WTC11 (cell line): ENCODE results near the gene C10orf71. TPM values are rescaled to one million over a fixed set of nuclear protein-coding genes. Genes with fewer than 3 reads are reported as not detected.

Experiments used
- ATAC-seq: fragments of 200-7000 bp; cut with Tn5 transposase; 2 replicates; pipeline ENCODE4 v1.10.0; 2021; ENCODE audit warnings: mild to moderate bottlenecking, moderate library complexity
- CTCF ChIA-PET: fragments of 300-600 bp; sonication (Branson Sonifier 250); formaldehyde crosslinking; loops from one replicate; lab custom pipeline; 2021; ENCODE audit warnings: antibody characterized with exemption; lab: Charles Lee
- POLR2A ChIA-PET: fragments of 350-600 bp; sonication (Branson Sonifier 250); formaldehyde crosslinking; loops from one replicate; lab custom pipeline; 2021; ENCODE audit warnings: antibody characterized with exemption; lab: Charles Lee
- DNase-seq: peaks from one replicate; pipeline ENCODE4 v3.0.0; 2021; ENCODE audit warnings: low spot score
- H3K27ac Mint-ChIP-seq: 2 replicates; pipeline ENCODE4 v1.8.0; 2021; ENCODE audit warnings: mixed read lengths
- H3K27me3 Mint-ChIP-seq: 2 replicates; pipeline ENCODE4 v1.8.0; 2021; ENCODE audit warnings: low read depth, mild to moderate bottlenecking, moderate library complexity, mixed read lengths
- H3K36me3 Mint-ChIP-seq: 2 replicates; pipeline ENCODE4 v1.8.0; 2021; ENCODE audit warnings: mixed read lengths
- H3K4me1 Mint-ChIP-seq: 2 replicates; pipeline ENCODE4 v1.8.0; 2022; ENCODE audit warnings: mixed read lengths
- H3K4me3 Mint-ChIP-seq: 2 replicates; pipeline ENCODE4 v1.8.0; 2021; ENCODE audit warnings: mild to moderate bottlenecking, moderate library complexity, mixed read lengths
- H3K9me3 Mint-ChIP-seq: 2 replicates; pipeline ENCODE4 v1.8.0; 2021; ENCODE audit warnings: mixed read lengths
- CBFB ChIP-seq: sonication (generic); formaldehyde crosslinking; IDR thresholded peaks from 2 replicates; pipeline ENCODE4 v1.8.1; 2022; ENCODE audit warnings: mild to moderate bottlenecking, low read depth, missing genetic modification reagents
- ETV6 ChIP-seq: sonication (generic); formaldehyde crosslinking; IDR thresholded peaks from 2 replicates; pipeline ENCODE4 v1.8.1; 2022; ENCODE audit warnings: mild to moderate bottlenecking, missing genetic modification reagents
- FOXK1 ChIP-seq: sonication (generic); formaldehyde crosslinking; IDR thresholded peaks from 2 replicates; pipeline ENCODE4 v1.8.0; 2022; ENCODE audit warnings: mild to moderate bottlenecking, moderate library complexity, missing genetic modification reagents
- NR2C2 ChIP-seq: sonication (generic); formaldehyde crosslinking; IDR thresholded peaks from 2 replicates; pipeline ENCODE4 v1.8.0; 2022; ENCODE audit warnings: mild to moderate bottlenecking, missing genetic modification reagents
- RORB ChIP-seq: fragments of 250-450 bp; sonication (Bioruptor Pico); IDR thresholded peaks from 2 replicates; pipeline ENCODE4 v1.9.0; 2021; ENCODE audit warnings: mild to moderate bottlenecking
- SMAD4 ChIP-seq: sonication (generic); formaldehyde crosslinking; IDR thresholded peaks from 2 replicates; pipeline ENCODE4 v1.8.0; 2022; ENCODE audit warnings: mild to moderate bottlenecking, missing genetic modification reagents
- ZNF219 ChIP-seq: sonication (generic); formaldehyde crosslinking; IDR thresholded peaks from 2 replicates; pipeline ENCODE4 v1.8.0; 2023; ENCODE audit warnings: missing genetic modification reagents, mild to moderate bottlenecking, borderline replicate concordance
- total RNA-seq: library from RNA; stranded (reverse); gene quantifications from 3 replicates; pipeline ENCODE4 v1.2.3, GENCODE V29; 2021
- TF ChIP-seq, protein P1 (sequence below): sonication (generic); formaldehyde crosslinking; IDR thresholded peaks from 2 replicates; pipeline ENCODE4 v1.8.0; 2023; ENCODE audit warnings: missing genetic modification reagents, mild to moderate bottlenecking, borderline replicate concordance
- TF ChIP-seq, protein P2 (sequence below): fragments of 200-600 bp; IDR thresholded peaks from 2 replicates; pipeline ENCODE4 v1.8.0; 2022; ENCODE audit warnings: antibody characterized with exemption
- TF ChIP-seq, protein P3 (sequence below): fragments of 250-450 bp; sonication (Bioruptor Pico); IDR thresholded peaks from 2 replicates; pipeline ENCODE4 v1.8.0; 2021; ENCODE audit warnings: mild to moderate bottlenecking
- TF ChIP-seq, protein P4 (sequence below): sonication (generic); formaldehyde crosslinking; conservative IDR thresholded peaks from 2 replicates; pipeline ENCODE4 v1.8.1; 2023; ENCODE audit warnings: mild to moderate bottlenecking, low read depth, missing genetic modification reagents, moderate library complexity
- TF ChIP-seq, protein P5 (sequence below): fragments of 250-450 bp; sonication (Bioruptor Pico); IDR thresholded peaks from 2 replicates; pipeline ENCODE4 v1.9.0; 2021; ENCODE audit warnings: mild to moderate bottlenecking
- TF ChIP-seq, protein P6 (sequence below): sonication (generic); formaldehyde crosslinking; IDR thresholded peaks from 2 replicates; pipeline ENCODE4 v1.8.0; 2022; ENCODE audit warnings: missing genetic modification reagents
- TF ChIP-seq, protein P7 (sequence below): sonication (generic); formaldehyde crosslinking; IDR thresholded peaks from 2 replicates; pipeline ENCODE4 v1.8.1; 2023; ENCODE audit warnings: mild to moderate bottlenecking, missing genetic modification reagents

C10orf71 gene
- total RNA-seq, 1 experiment from 2014 or later: not detected

DNA sequence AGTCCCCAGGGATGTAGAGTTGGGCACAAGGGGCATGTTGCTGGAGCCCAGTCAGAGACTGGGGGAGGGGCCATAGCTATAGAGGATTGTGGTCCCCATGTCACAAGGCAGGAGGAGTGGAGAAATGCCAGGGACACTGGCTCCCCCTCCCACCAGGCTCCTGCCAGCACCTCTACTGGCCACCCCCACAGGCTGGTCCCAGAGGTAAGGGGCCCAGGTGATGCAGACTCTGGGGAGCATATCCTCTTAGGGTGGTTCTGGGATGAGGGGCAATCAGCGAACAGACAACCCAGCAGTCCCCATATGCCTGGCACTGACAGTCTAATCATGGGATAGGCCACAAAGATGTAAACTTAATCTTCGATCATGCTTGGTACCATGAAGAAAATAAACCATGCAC is 21.2 kb downstream of the C10orf71 start:
- CTCF ChIA-PET: no interaction called here
- TF ChIP-seq, protein P1, sequence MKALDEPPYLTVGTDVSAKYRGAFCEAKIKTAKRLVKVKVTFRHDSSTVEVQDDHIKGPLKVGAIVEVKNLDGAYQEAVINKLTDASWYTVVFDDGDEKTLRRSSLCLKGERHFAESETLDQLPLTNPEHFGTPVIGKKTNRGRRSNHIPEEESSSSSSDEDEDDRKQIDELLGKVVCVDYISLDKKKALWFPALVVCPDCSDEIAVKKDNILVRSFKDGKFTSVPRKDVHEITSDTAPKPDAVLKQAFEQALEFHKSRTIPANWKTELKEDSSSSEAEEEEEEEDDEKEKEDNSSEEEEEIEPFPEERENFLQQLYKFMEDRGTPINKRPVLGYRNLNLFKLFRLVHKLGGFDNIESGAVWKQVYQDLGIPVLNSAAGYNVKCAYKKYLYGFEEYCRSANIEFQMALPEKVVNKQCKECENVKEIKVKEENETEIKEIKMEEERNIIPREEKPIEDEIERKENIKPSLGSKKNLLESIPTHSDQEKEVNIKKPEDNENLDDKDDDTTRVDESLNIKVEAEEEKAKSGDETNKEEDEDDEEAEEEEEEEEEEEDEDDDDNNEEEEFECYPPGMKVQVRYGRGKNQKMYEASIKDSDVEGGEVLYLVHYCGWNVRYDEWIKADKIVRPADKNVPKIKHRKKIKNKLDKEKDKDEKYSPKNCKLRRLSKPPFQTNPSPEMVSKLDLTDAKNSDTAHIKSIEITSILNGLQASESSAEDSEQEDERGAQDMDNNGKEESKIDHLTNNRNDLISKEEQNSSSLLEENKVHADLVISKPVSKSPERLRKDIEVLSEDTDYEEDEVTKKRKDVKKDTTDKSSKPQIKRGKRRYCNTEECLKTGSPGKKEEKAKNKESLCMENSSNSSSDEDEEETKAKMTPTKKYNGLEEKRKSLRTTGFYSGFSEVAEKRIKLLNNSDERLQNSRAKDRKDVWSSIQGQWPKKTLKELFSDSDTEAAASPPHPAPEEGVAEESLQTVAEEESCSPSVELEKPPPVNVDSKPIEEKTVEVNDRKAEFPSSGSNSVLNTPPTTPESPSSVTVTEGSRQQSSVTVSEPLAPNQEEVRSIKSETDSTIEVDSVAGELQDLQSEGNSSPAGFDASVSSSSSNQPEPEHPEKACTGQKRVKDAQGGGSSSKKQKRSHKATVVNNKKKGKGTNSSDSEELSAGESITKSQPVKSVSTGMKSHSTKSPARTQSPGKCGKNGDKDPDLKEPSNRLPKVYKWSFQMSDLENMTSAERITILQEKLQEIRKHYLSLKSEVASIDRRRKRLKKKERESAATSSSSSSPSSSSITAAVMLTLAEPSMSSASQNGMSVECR: no peak
- TF ChIP-seq, protein P2, sequence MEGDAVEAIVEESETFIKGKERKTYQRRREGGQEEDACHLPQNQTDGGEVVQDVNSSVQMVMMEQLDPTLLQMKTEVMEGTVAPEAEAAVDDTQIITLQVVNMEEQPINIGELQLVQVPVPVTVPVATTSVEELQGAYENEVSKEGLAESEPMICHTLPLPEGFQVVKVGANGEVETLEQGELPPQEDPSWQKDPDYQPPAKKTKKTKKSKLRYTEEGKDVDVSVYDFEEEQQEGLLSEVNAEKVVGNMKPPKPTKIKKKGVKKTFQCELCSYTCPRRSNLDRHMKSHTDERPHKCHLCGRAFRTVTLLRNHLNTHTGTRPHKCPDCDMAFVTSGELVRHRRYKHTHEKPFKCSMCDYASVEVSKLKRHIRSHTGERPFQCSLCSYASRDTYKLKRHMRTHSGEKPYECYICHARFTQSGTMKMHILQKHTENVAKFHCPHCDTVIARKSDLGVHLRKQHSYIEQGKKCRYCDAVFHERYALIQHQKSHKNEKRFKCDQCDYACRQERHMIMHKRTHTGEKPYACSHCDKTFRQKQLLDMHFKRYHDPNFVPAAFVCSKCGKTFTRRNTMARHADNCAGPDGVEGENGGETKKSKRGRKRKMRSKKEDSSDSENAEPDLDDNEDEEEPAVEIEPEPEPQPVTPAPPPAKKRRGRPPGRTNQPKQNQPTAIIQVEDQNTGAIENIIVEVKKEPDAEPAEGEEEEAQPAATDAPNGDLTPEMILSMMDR: no peak
- no peak for TF ChIP-seq SMAD4 (CRISPR knock-in tag)
- H3K27me3 Mint-ChIP-seq: no peaks in the 10 kb centered on the region
- H3K4me1 Mint-ChIP-seq: no peaks in the 10 kb centered on the region
- no peaks in the 10 kb centered on the region for H3K36me3 Mint-ChIP-seq
- no peaks in the 10 kb centered on the region for H3K9me3 Mint-ChIP-seq
- no peak overlapping the region for H3K4me3 Mint-ChIP-seq
- no peak for ATAC-seq
- POLR2A ChIA-PET: no interaction called here
- H3K27ac Mint-ChIP-seq: no peak overlapping the region
- no peak for DNase-seq

DNA sequence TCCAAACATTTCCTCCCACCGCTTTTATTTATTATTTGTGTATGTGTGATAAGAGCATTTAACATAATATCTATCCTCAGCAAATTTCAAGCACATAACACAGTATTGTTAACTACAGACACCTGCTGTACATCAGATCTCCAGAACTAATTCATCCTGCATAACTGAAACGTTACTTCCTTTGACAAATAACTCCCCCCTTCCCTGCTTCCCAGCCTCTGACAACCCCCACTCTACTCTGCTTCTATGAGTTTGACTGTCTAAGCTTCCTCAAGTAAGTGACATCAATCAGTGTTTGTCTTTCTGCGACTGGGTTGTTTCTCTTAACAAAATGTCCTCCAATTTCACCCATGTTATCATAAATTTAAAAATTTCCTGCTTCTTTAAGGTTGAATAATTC is 22.1 kb downstream of the C10orf71 start:
- ChIA-PET POLR2A (no interaction called here), CTCF (no interaction called here)
- Mint-ChIP-seq H3K27me3 (no peaks in the 10 kb centered on the region), H3K4me1 (no peaks in the 10 kb centered on the region), H3K9me3 (no peaks in the 10 kb centered on the region), H3K27ac (no peak overlapping the region), H3K4me3 (no peak overlapping the region), H3K36me3 (no peaks in the 10 kb centered on the region)
- DNase-seq (no peak), ATAC-seq (no peak)
- no peak for TF ChIP-seq NR2C2 (CRISPR knock-in tag)
- TF ChIP-seq, protein P3, sequence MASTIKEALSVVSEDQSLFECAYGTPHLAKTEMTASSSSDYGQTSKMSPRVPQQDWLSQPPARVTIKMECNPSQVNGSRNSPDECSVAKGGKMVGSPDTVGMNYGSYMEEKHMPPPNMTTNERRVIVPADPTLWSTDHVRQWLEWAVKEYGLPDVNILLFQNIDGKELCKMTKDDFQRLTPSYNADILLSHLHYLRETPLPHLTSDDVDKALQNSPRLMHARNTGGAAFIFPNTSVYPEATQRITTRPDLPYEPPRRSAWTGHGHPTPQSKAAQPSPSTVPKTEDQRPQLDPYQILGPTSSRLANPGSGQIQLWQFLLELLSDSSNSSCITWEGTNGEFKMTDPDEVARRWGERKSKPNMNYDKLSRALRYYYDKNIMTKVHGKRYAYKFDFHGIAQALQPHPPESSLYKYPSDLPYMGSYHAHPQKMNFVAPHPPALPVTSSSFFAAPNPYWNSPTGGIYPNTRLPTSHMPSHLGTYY (CRISPR knock-in tag): no peak
- TF ChIP-seq, protein P4, sequence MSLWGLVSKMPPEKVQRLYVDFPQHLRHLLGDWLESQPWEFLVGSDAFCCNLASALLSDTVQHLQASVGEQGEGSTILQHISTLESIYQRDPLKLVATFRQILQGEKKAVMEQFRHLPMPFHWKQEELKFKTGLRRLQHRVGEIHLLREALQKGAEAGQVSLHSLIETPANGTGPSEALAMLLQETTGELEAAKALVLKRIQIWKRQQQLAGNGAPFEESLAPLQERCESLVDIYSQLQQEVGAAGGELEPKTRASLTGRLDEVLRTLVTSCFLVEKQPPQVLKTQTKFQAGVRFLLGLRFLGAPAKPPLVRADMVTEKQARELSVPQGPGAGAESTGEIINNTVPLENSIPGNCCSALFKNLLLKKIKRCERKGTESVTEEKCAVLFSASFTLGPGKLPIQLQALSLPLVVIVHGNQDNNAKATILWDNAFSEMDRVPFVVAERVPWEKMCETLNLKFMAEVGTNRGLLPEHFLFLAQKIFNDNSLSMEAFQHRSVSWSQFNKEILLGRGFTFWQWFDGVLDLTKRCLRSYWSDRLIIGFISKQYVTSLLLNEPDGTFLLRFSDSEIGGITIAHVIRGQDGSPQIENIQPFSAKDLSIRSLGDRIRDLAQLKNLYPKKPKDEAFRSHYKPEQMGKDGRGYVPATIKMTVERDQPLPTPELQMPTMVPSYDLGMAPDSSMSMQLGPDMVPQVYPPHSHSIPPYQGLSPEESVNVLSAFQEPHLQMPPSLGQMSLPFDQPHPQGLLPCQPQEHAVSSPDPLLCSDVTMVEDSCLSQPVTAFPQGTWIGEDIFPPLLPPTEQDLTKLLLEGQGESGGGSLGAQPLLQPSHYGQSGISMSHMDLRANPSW (CRISPR knock-in tag): no peak
- TF ChIP-seq, protein P5, sequence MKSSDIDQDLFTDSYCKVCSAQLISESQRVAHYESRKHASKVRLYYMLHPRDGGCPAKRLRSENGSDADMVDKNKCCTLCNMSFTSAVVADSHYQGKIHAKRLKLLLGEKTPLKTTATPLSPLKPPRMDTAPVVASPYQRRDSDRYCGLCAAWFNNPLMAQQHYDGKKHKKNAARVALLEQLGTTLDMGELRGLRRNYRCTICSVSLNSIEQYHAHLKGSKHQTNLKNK (CRISPR knock-in tag): no peak
- TF ChIP-seq RORB (CRISPR knock-in tag): no peak
- TF ChIP-seq, protein P6, sequence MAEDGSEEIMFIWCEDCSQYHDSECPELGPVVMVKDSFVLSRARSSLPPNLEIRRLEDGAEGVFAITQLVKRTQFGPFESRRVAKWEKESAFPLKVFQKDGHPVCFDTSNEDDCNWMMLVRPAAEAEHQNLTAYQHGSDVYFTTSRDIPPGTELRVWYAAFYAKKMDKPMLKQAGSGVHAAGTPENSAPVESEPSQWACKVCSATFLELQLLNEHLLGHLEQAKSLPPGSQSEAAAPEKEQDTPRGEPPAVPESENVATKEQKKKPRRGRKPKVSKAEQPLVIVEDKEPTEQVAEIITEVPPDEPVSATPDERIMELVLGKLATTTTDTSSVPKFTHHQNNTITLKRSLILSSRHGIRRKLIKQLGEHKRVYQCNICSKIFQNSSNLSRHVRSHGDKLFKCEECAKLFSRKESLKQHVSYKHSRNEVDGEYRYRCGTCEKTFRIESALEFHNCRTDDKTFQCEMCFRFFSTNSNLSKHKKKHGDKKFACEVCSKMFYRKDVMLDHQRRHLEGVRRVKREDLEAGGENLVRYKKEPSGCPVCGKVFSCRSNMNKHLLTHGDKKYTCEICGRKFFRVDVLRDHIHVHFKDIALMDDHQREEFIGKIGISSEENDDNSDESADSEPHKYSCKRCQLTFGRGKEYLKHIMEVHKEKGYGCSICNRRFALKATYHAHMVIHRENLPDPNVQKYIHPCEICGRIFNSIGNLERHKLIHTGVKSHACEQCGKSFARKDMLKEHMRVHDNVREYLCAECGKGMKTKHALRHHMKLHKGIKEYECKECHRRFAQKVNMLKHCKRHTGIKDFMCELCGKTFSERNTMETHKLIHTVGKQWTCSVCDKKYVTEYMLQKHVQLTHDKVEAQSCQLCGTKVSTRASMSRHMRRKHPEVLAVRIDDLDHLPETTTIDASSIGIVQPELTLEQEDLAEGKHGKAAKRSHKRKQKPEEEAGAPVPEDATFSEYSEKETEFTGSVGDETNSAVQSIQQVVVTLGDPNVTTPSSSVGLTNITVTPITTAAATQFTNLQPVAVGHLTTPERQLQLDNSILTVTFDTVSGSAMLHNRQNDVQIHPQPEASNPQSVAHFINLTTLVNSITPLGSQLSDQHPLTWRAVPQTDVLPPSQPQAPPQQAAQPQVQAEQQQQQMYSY: no peak
- TF ChIP-seq ETV6 (CRISPR knock-in tag): no peak
- TF ChIP-seq SMAD4 (CRISPR knock-in tag): no peak
- TF ChIP-seq FOXK1 (CRISPR knock-in tag): no peak
- no peak for TF ChIP-seq CBFB (CRISPR knock-in tag)
- TF ChIP-seq ZNF219 (CRISPR knock-in tag): no peak
- TF ChIP-seq, protein P7, sequence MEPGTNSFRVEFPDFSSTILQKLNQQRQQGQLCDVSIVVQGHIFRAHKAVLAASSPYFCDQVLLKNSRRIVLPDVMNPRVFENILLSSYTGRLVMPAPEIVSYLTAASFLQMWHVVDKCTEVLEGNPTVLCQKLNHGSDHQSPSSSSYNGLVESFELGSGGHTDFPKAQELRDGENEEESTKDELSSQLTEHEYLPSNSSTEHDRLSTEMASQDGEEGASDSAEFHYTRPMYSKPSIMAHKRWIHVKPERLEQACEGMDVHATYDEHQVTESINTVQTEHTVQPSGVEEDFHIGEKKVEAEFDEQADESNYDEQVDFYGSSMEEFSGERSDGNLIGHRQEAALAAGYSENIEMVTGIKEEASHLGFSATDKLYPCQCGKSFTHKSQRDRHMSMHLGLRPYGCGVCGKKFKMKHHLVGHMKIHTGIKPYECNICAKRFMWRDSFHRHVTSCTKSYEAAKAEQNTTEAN: no peak
- TF ChIP-seq, protein P2: no peak
